GM23338 (cell line): ENCODE measurements around the gene TRIM59. TPM values are rescaled to one million over a fixed set of nuclear protein-coding genes. Genes with fewer than 3 reads are reported as not detected.

Source experiments
- ATAC-seq: fragments of 200-7000 bp; cut with Tn5 transposase; 3 replicates; pipeline ENCODE4 v1.9.1; 2020
- DNase-seq: peaks from one replicate; pipeline ENCODE4 v3.0.0-alpha.2; 2015; ENCODE audit warnings: low spot score
- H2AFZ ChIP-seq: fragments of 200-600 bp; sonication (generic); 2 replicates; pipeline ENCODE4 v1.8.0; 2016; ENCODE audit warnings: antibody characterized with exemption, mild to moderate bottlenecking, moderate library complexity
- H3F3A ChIP-seq: fragments of 200-600 bp; sonication (generic); replicated peaks from 2 replicates; pipeline ENCODE4 v1.8.0; 2017; ENCODE audit warnings: antibody characterized with exemption, mixed run types, low read depth
- H3K27ac ChIP-seq: fragments of 200-600 bp; sonication (generic); 2 replicates; pipeline ENCODE4 v1.6.1; 2016; ENCODE audit warnings: low read depth
- H3K27me3 ChIP-seq: fragments of 200-600 bp; sonication (generic); 2 replicates; pipeline ENCODE4 v1.8.0; 2016; ENCODE audit warnings: mild to moderate bottlenecking, mixed run types, moderate library complexity; ENCODE audit not compliant: insufficient read depth
- H3K36me3 ChIP-seq: fragments of 200-600 bp; sonication (generic); 2 replicates; pipeline ENCODE4 v1.8.0; 2016; ENCODE audit warnings: mild to moderate bottlenecking; ENCODE audit not compliant: insufficient read depth
- H3K4me1 ChIP-seq: fragments of 200-600 bp; sonication (generic); 2 replicates; pipeline ENCODE4 v1.8.0; 2016; ENCODE audit warnings: mild to moderate bottlenecking, moderate library complexity; ENCODE audit not compliant: insufficient read depth
- H3K4me2 ChIP-seq: fragments of 200-600 bp; sonication (generic); 2 replicates; pipeline ENCODE4 v1.7.1; 2017; ENCODE audit warnings: mixed run types
- H3K4me3 ChIP-seq: fragments of 200-600 bp; sonication (generic); 2 replicates; pipeline ENCODE4 v1.6.1; 2016; ENCODE audit warnings: mixed run types
- H3K79me2 ChIP-seq: fragments of 200-600 bp; sonication (generic); replicated peaks from 2 replicates; pipeline ENCODE4 v1.8.0; 2017; ENCODE audit warnings: mild to moderate bottlenecking; ENCODE audit not compliant: insufficient read depth
- H3K9me2 ChIP-seq: fragments of 200-600 bp; sonication (generic); 2 replicates; pipeline ENCODE4 v1.8.0; 2017; ENCODE audit not compliant: insufficient read depth
- H4K20me1 ChIP-seq: fragments of 200-600 bp; sonication (generic); replicated peaks from 2 replicates; pipeline ENCODE4 v1.8.0; 2017; ENCODE audit warnings: mild to moderate bottlenecking; ENCODE audit not compliant: insufficient read depth
- H3K27ac Mint-ChIP-seq: 2 replicates; pipeline ENCODE4 v1.8.0; 2020; ENCODE audit warnings: inconsistent platforms, mild to moderate bottlenecking, moderate library complexity, mixed read lengths
- H3K27me3 Mint-ChIP-seq: 3 replicates; pipeline ENCODE4 v1.8.0; 2022; ENCODE audit warnings: low read depth, mild to moderate bottlenecking, moderate library complexity, mixed read lengths, inconsistent platforms; ENCODE audit not compliant: insufficient read depth, poor library complexity
- H3K36me3 Mint-ChIP-seq: 3 replicates; pipeline ENCODE4 v1.8.0; 2021; ENCODE audit warnings: low read depth, mild to moderate bottlenecking, inconsistent platforms, moderate library complexity, mixed read lengths
- H3K4me1 Mint-ChIP-seq: 3 replicates; pipeline ENCODE4 v1.8.0; 2020; ENCODE audit warnings: mild to moderate bottlenecking, inconsistent platforms, mixed read lengths
- H3K4me3 Mint-ChIP-seq: 3 replicates; pipeline ENCODE4 v1.8.0; 2021; ENCODE audit warnings: moderate library complexity, mild to moderate bottlenecking, inconsistent platforms, mixed read lengths
- H3K9me3 Mint-ChIP-seq: 3 replicates; pipeline ENCODE4 v1.8.0; 2020; ENCODE audit warnings: moderate library complexity, mild to moderate bottlenecking, inconsistent platforms, mixed read lengths
- ETS1 ChIP-seq: IDR thresholded peaks from 2 replicates; pipeline ENCODE4 v1.6.1; 2016; ENCODE audit warnings: antibody characterized with exemption
- EZH2 ChIP-seq: fragments of 200-600 bp; sonication (generic); IDR thresholded peaks from one replicate; pipeline ENCODE4 v1.8.0; 2017; ENCODE audit warnings: antibody characterized with exemption, mild to moderate bottlenecking, low read depth; ENCODE audit not compliant: unreplicated experiment
- EZH2phosphoT487 ChIP-seq: fragments of 200-600 bp; sonication (generic); IDR thresholded peaks from one replicate; pipeline ENCODE4 v1.8.1; 2018; ENCODE audit warnings: antibody characterized with exemption; ENCODE audit not compliant: unreplicated experiment
- JUNB ChIP-seq: IDR thresholded peaks from one replicate; pipeline ENCODE4 v1.6.1; 2016; ENCODE audit warnings: antibody characterized with exemption; ENCODE audit not compliant: unreplicated experiment
- NANOG ChIP-seq: IDR thresholded peaks from 2 replicates; pipeline ENCODE4 v1.6.1; 2016; ENCODE audit warnings: antibody characterized with exemption, borderline replicate concordance
- POLR2AphosphoS5 ChIP-seq: IDR thresholded peaks from 2 replicates; pipeline ENCODE4 v1.6.1; 2016; ENCODE audit warnings: antibody characterized with exemption, low read depth
- STAT1 ChIP-seq: IDR thresholded peaks from one replicate; pipeline ENCODE4 v1.6.1; 2016; ENCODE audit warnings: antibody characterized with exemption; ENCODE audit not compliant: unreplicated experiment
- ZNF114 ChIP-seq: fragments of 250-450 bp; sonication (Bioruptor Pico); IDR thresholded peaks from 2 replicates; pipeline ENCODE4 v1.5.0; 2020; ENCODE audit warnings: mild to moderate bottlenecking, moderate library complexity
- ZNF331 ChIP-seq: fragments of 250-450 bp; sonication (Bioruptor Pico); IDR thresholded peaks from 2 replicates; pipeline ENCODE4 v1.5.0; 2020; ENCODE audit warnings: low read depth, mild to moderate bottlenecking, moderate library complexity
- polyA plus RNA-seq: library from polyadenylated mRNA; unstranded; fragments of >200 nt; fragmentation: Nextera tagmentation; extraction: Ambion mirVana; gene quantifications from 2 replicates; pipeline ENCODE4 v1.2.1, GENCODE V29; 2016
- total RNA-seq: library from RNA; depleted of rRNA; stranded (reverse); fragments of >200 nt; shearing (Covaris generic); gene quantifications from 2 replicates; pipeline ENCODE4 v1.2.3, GENCODE V29; 2014
- TF ChIP-seq, protein P1 (sequence below), 2 experiments: fragments of 200-600 bp in 1 of 2; sonication (generic) in 1 of 2; conservative IDR thresholded peaks; 2 replicates each; pipeline versions ENCODE4 v1.5.1 to v1.6.1; 2016 to 2017; ENCODE audit warnings: antibody characterized with exemption in 2 of 2, low read depth in 2 of 2, mild to moderate bottlenecking in 2 of 2, moderate library complexity in 1 of 2

The TRIM59 gene
- total and polyA plus RNA-seq, 2 experiments from 2014 or later, result 46.2 to 98.6 TPM

- no peak overlapping the region for H3K4me2 ChIP-seq
- Mint-ChIP-seq H3K4me1 (no peaks in the 10 kb centered on the region), H3K36me3 (peaks cover 17% of the 10 kb centered on the region), H3K9me3 (peaks cover 24% of the 10 kb centered on the region), H3K4me3 (no peak overlapping the region), H3K27ac (no peak overlapping the region), H3K27me3 (peaks cover 8% of the 10 kb centered on the region)
- no peaks in the 10 kb centered on the region for H3F3A ChIP-seq
- no peak overlapping the region for H3K4me3 ChIP-seq
- H4K20me1 ChIP-seq, result no peaks in the 10 kb centered on the region
- no peaks in the 10 kb centered on the region for H3K79me2 ChIP-seq
- no peak overlapping the region for H2AFZ ChIP-seq
- DNase-seq (no peak), ATAC-seq (no peak)
- H3K27me3 ChIP-seq, result no peaks in the 10 kb centered on the region
- H3K36me3 ChIP-seq, result no peaks in the 10 kb centered on the region; the same call in 1 of the 2 replicates
- no peak for TF ChIP-seq JUNB
- no peaks in the 10 kb centered on the region for H3K4me1 ChIP-seq
- H3K9me2 ChIP-seq, result 0 out of 2 replicates have a peak, but pooled peaks cover 7% of the 10 kb centered on the region
- H3K27ac ChIP-seq, result no peak overlapping the region
Measured at GRCh38 chr3:160471892-160472291, 22.3 kb upstream of the TRIM59 start.

DNA sequence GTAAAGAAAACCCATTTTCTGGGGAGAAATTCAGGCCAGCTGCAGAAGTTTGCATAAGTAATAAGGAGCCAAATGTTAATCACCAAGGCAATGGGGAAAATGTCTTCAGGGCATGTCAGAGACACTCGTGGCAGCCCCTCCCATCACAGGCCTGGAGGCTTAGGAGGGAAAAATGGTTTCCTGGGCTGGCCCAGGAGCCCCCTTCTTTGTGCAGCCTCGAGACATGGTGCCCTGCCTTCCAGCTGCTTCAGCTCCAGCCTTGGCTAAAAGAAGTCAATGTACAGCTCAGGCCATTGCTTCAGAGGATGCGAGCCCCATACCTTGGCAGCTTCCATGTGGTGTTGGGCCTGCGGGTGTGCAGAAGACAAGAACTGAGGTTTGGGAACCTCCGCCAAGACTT is 20.6 kb upstream of the TRIM59 start:
- TF ChIP-seq ZNF114 (no peak), STAT1 (no peak), EZH2phosphoT487 (no peak), NANOG (no peak), POLR2AphosphoS5 (no peak), ETS1 (no peak), EZH2 (no peak)
- TF ChIP-seq, protein P1, sequence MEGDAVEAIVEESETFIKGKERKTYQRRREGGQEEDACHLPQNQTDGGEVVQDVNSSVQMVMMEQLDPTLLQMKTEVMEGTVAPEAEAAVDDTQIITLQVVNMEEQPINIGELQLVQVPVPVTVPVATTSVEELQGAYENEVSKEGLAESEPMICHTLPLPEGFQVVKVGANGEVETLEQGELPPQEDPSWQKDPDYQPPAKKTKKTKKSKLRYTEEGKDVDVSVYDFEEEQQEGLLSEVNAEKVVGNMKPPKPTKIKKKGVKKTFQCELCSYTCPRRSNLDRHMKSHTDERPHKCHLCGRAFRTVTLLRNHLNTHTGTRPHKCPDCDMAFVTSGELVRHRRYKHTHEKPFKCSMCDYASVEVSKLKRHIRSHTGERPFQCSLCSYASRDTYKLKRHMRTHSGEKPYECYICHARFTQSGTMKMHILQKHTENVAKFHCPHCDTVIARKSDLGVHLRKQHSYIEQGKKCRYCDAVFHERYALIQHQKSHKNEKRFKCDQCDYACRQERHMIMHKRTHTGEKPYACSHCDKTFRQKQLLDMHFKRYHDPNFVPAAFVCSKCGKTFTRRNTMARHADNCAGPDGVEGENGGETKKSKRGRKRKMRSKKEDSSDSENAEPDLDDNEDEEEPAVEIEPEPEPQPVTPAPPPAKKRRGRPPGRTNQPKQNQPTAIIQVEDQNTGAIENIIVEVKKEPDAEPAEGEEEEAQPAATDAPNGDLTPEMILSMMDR (conservative IDR thresholded peaks at IDR 0.05; ENCODE audit: low read depth in 2 of 2), result no peak
- DNase-seq (no peak), ATAC-seq (no peak)
- H2AFZ ChIP-seq, result no peak overlapping the region
- 0 out of 2 replicates have a peak, but pooled peaks cover 7% of the 10 kb centered on the region for H3K9me2 ChIP-seq
- H3K4me3 Mint-ChIP-seq, result no peak overlapping the region
- no peaks in the 10 kb centered on the region for H3K79me2 ChIP-seq
- H3K36me3 ChIP-seq, result no peaks in the 10 kb centered on the region; the same call in 1 of the 2 replicates
- H3K27me3 Mint-ChIP-seq, result peaks cover 8% of the 10 kb centered on the region
- H3K4me1 ChIP-seq, result no peaks in the 10 kb centered on the region
- no peaks in the 10 kb centered on the region for H3K27me3 ChIP-seq
- no peak overlapping the region for H3K4me3 ChIP-seq
- H3K4me1 Mint-ChIP-seq, result no peaks in the 10 kb centered on the region
- no peaks in the 10 kb centered on the region for H3F3A ChIP-seq
- peaks cover 17% of the 10 kb centered on the region for H3K36me3 Mint-ChIP-seq
- peaks cover 24% of the 10 kb centered on the region for H3K9me3 Mint-ChIP-seq
- H3K4me2 ChIP-seq, result no peak overlapping the region
- no peak overlapping the region for H3K27ac ChIP-seq
- no peak overlapping the region for H3K27ac Mint-ChIP-seq
- no peaks in the 10 kb centered on the region for H4K20me1 ChIP-seq

DNA sequence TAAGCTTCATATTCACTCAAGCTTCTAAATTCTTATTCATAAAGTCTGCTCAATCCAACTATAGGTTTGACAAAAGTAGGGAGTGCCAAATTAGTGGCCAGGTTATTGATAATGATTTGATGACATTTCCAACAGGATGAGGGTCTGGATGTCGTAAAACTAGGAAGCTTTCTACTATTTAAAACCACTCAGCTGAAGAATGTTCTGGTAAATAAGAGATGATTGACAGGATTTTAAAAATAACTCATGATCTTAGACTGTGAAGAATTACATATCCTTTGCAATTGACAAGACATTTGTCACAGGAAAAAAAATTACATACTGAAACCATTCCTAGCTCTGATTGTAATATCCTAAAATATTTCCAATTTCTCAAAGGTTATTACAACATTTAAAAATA is 15.4 kb upstream of the TRIM59 start:
- H3K4me1 Mint-ChIP-seq, result peaks cover 4% of the 10 kb centered on the region
- Histone ChIP-seq H3K4me1 (no peaks in the 10 kb centered on the region), H3K27me3 (no peaks in the 10 kb centered on the region; the same call in 1 of the 2 replicates), H3K9me2 (no peaks in the 10 kb centered on the region), H3K36me3 (no peaks in the 10 kb centered on the region), H3K4me2 (no peak overlapping the region), H3F3A (no peaks in the 10 kb centered on the region), H3K4me3 (no peak overlapping the region), H2AFZ (no peak overlapping the region), H4K20me1 (no peaks in the 10 kb centered on the region), H3K79me2 (no peaks in the 10 kb centered on the region), H3K27ac (no peak overlapping the region)
- DNase-seq (no peak), ATAC-seq (no peak)
- no peak overlapping the region for H3K4me3 Mint-ChIP-seq
- peaks cover 2% of the 10 kb centered on the region for H3K27me3 Mint-ChIP-seq
- peaks cover 6% of the 10 kb centered on the region for H3K36me3 Mint-ChIP-seq
- peaks cover 19% of the 10 kb centered on the region for H3K9me3 Mint-ChIP-seq
- no peak overlapping the region for H3K27ac Mint-ChIP-seq
- TF ChIP-seq JUNB (no peak), ZNF331 (CRISPR knock-in tag) (no peak)
- TF ChIP-seq, protein P1 (conservative IDR thresholded peaks at IDR 0.05; ENCODE audit: low read depth in 2 of 2), result no peak
